ENCODE measurements around the gene DGKB. TPM values are rescaled to one million over a fixed set of nuclear protein-coding genes. Genes with fewer than 3 reads are reported as not detected.

The DGKB gene
- total RNA-seq, 1 donor from 2014 or later = not detected

DNA sequence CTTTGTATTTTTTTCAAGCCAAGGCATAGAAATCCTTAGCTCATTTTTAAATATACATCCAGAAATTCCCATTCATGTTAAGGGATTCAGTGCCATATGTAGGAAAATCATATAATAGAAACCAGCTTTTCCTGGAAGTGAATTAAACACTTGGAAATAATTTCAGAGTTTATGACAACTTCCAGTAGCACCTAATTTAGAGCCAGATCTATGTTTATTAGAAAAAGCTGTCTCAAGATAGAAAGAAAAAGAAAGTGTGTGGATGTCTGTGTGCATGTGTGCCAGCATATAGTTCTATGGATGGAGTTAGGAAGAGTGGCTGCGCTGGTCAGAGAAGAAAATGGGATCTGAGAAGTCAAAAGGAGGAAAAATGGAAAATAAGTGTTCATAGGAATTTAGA is 225.7 kb downstream of the DGKB start:
- Histone ChIP-seq H3K36me3 (no peaks in the 10 kb centered on the region), H3K4me1 (no peaks in the 10 kb centered on the region), H3K27ac (no peak overlapping the region), H3K27me3 (no peaks in the 10 kb centered on the region), H3K4me3 (no peak overlapping the region), H3K9me3 (no peaks in the 10 kb centered on the region)
- no peak for DNase-seq (ENCODE audit: low spot score in 2 of 2)
- TF ChIP-seq, protein P1, sequence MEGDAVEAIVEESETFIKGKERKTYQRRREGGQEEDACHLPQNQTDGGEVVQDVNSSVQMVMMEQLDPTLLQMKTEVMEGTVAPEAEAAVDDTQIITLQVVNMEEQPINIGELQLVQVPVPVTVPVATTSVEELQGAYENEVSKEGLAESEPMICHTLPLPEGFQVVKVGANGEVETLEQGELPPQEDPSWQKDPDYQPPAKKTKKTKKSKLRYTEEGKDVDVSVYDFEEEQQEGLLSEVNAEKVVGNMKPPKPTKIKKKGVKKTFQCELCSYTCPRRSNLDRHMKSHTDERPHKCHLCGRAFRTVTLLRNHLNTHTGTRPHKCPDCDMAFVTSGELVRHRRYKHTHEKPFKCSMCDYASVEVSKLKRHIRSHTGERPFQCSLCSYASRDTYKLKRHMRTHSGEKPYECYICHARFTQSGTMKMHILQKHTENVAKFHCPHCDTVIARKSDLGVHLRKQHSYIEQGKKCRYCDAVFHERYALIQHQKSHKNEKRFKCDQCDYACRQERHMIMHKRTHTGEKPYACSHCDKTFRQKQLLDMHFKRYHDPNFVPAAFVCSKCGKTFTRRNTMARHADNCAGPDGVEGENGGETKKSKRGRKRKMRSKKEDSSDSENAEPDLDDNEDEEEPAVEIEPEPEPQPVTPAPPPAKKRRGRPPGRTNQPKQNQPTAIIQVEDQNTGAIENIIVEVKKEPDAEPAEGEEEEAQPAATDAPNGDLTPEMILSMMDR (IDR thresholded peaks at IDR 0.05) = no peak
- intact Hi-C loops (cut with DNase I) = no loop called here

DNA sequence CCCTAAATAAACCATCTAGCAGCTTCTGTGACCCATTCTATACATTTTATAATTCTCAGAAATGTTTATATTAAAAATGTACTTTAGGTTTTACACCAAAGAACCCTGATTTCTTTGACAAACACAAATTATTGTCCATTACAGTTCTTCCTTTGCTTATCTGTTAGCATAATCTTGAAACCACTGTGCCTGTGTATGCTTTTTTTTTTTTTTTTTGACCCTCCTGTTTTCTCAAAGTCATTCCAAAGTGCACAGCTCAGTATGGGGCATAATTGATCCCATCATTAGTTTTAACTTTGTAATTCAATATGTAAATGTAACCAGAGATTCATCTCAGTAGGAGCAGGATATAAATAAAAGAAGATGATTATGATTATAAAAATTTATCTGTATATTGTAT is 229.3 kb downstream of the DGKB start:
- H3K4me3 ChIP-seq = no peak overlapping the region
- no peaks in the 10 kb centered on the region for H3K27me3 ChIP-seq
- DNase-seq (ENCODE audit: low spot score in 2 of 2) = no peak
- intact Hi-C loops (cut with DNase I) = no loop called here
- TF ChIP-seq, protein P1 (IDR thresholded peaks at IDR 0.05) = no peak
- H3K36me3 ChIP-seq = no peaks in the 10 kb centered on the region
- no peaks in the 10 kb centered on the region for H3K4me1 ChIP-seq
- no peaks in the 10 kb centered on the region for H3K9me3 ChIP-seq
- no peak overlapping the region for H3K27ac ChIP-seq

DNA sequence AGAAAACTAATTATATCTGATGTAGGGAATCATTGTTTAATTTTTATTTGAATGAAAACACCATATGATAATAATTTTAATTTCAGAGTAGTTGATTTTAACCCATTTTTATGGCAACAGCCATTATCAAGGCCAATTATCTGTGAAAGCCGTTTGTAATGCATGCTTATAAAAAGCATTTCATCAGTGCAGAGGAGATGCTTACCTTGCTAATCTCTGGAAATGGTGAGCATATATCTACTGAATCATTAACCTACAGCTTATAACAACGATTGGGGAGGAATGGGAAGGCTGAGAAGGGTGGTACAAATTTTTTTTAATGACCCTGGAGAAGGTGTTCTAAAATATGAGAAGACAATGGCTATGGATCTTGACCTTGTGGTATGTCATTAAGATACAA is 235.6 kb downstream of the DGKB start:
- no peak overlapping the region for H3K4me3 ChIP-seq
- intact Hi-C loops (cut with DNase I) = no loop called here
- H3K27ac ChIP-seq = no peak overlapping the region
- no peak for DNase-seq (ENCODE audit: low spot score in 2 of 2)
- TF ChIP-seq, protein P1 (IDR thresholded peaks at IDR 0.05) = no peak
- no peaks in the 10 kb centered on the region for H3K4me1 ChIP-seq
- H3K36me3 ChIP-seq = no peaks in the 10 kb centered on the region
- H3K27me3 ChIP-seq = no peaks in the 10 kb centered on the region
- no peaks in the 10 kb centered on the region for H3K9me3 ChIP-seq

DNA sequence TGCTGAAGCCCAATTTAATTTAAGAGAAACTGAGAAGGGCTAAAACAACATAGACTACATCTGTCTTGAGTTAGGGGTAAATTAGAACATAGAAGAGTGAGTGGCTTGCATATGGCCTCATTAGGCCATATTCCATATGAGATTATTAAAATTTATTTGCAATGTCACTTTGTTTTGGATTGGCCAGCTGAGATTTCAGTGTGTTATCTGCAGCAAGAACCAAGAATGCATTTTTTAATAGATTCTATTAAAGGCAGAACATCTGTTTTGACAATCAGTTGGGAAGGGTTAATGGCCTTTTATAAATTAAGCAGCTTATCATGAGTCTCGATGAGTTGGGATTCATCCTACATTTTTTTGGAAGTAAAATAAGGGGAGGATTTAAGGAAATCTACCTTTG is 236.2 kb downstream of the DGKB start:
- TF ChIP-seq, protein P1 (IDR thresholded peaks at IDR 0.05) = no peak
- H3K36me3 ChIP-seq = no peaks in the 10 kb centered on the region
- no peaks in the 10 kb centered on the region for H3K4me1 ChIP-seq
- H3K9me3 ChIP-seq = no peaks in the 10 kb centered on the region
- H3K27ac ChIP-seq = no peak overlapping the region
- intact Hi-C loops (cut with DNase I) = no loop called here
- no peak overlapping the region for H3K4me3 ChIP-seq
- no peak for DNase-seq (ENCODE audit: low spot score in 2 of 2)
- H3K27me3 ChIP-seq = no peaks in the 10 kb centered on the region

DNA sequence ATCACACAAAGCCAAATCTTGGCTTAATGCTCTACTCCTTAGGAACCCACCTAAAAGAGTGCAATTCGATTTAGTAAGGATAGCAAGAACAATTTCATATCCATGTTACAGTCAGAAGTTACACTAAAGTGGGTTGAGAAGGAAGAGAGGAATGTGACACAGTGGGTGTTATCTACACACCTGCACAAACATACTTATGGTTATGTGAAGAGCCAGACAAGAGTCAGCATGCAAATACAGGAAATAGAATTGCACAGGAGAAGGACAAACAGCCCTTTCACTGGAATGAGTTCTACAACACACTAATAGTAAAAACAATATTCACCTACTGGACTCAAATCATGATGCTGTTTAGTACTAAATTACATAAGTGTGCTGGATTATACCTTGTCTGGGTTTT is 262.8 kb downstream of the DGKB start:
- Histone ChIP-seq H3K27ac (no peak overlapping the region), H3K4me3 (no peak overlapping the region), H3K36me3 (no peaks in the 10 kb centered on the region), H3K9me3 (peaks cover 0 to 2% of the 10 kb centered on the region in 2 donors), H3K27me3 (no peaks in the 10 kb centered on the region), H3K4me1 (no peaks in the 10 kb centered on the region)
- DNase-seq (ENCODE audit: low spot score in 2 of 2) = no peak
- TF ChIP-seq, protein P1 (IDR thresholded peaks at IDR 0.05) = no peak
- intact Hi-C loops (cut with DNase I) = no loop called here

DNA sequence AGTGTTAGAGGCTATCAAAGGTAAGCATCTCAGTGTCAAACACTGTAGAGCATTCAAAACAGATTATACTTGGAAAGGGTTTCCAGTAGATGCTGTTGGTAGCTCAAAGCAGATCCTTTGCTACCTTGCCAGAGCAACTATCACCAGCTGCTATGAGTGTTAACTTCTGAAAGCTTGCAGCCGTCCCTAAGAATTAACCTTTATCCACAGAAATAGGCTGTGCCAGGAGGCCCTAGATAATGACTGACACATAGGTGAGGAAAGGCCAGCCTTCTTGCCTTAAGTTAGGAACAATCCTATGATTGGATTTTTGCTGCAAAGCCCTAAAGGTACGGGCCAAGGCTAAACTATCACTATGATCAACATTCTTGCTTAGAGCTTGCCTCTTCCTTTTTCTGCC is 263.2 kb downstream of the DGKB start:
- Histone ChIP-seq H3K9me3 (no peaks in the 10 kb centered on the region), H3K36me3 (no peaks in the 10 kb centered on the region), H3K27me3 (no peaks in the 10 kb centered on the region), H3K4me1 (no peaks in the 10 kb centered on the region), H3K27ac (no peak overlapping the region), H3K4me3 (no peak overlapping the region)
- intact Hi-C loops (cut with DNase I) = no loop called here
- no peak for DNase-seq (ENCODE audit: low spot score in 2 of 2)
- TF ChIP-seq, protein P1 (IDR thresholded peaks at IDR 0.05) = no peak

Data from ascending aorta (tissue), 2 donors.